ENCODE data around the gene PRKCH.

DNA sequence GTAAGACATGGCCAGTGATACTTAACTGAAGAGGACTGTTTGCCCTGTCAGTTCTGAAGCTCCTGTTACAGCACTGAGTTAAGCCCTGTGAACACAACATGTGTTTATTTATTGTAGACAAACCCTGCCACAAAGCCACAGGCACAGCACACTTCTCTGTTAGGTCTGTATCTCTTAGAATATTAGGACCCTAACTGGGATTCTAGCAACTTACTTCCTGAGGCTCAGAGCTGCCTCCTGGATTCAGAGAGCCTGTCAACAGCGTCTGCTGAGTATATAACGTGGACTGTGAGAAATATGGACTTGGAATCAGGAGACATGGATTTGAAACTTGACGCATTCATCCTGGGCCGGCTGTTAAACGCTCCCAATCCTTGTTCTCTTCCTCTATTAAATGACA lies 238.9 kb downstream of the PRKCH start:
- TF ChIP-seq POLR2A (IDR thresholded peaks at IDR 0.05; ENCODE audit: low read length) (no peak), GATA1 (IDR thresholded peaks at IDR 0.05; ENCODE audit: low read depth, low read length) (no peak)
